PFSK-1 (cell line): ENCODE data around the gene UBAP1L.

Experiments used
- FOXP2 ChIP-seq: optimal IDR thresholded peaks from 2 replicates; pipeline ENCODE3; 2011; ENCODE audit warnings: borderline replicate concordance, control low read depth, inconsistent platforms; ENCODE audit not compliant: insufficient read depth; ENCODE audit errors: extremely low read length, extremely low read depth
- POLR2AphosphoS5 ChIP-seq: IDR thresholded peaks from 2 replicates; pipeline ENCODE4 v1.6.1; 2012; ENCODE audit warnings: low read depth, mild to moderate bottlenecking, control low read depth, low read length, moderate library complexity
- REST ChIP-seq, 2 experiments: IDR thresholded peaks; 2 replicates each; pipeline versions ENCODE4 v1.6.1 to v1.8.0; 2011 to 2012; ENCODE audit warnings: low read depth in 2 of 2, low read length in 2 of 2, control low read depth in 1 of 2, inconsistent platforms in 1 of 2, mild to moderate bottlenecking in 1 of 2, moderate library complexity in 1 of 2; ENCODE audit not compliant: insufficient read depth in 1 of 2
- SIN3A ChIP-seq: IDR thresholded peaks from 2 replicates; pipeline ENCODE4 v1.6.1; 2012; ENCODE audit warnings: mild to moderate bottlenecking, low read length, moderate library complexity, borderline replicate concordance; ENCODE audit not compliant: insufficient read depth
- TAF1 ChIP-seq: IDR thresholded peaks from 2 replicates; pipeline ENCODE4 v1.6.1; 2012; ENCODE audit warnings: low read length, control low read depth, borderline replicate concordance; ENCODE audit not compliant: insufficient read depth

- no peak for TF ChIP-seq POLR2AphosphoS5
- TF ChIP-seq REST (IDR thresholded peaks at IDR 0.05; ENCODE audit: insufficient read depth in 1 of 2, low read depth in 2 of 2, low read length in 2 of 2): no peak
- TF ChIP-seq TAF1: no peak
- no peak for TF ChIP-seq FOXP2
- TF ChIP-seq SIN3A: no peak
These were observed 22.8 kb downstream of the UBAP1L start for GRCh38 chr15:65091946-65092770.
